ENCODE measurements around the gene ACYP2.

GRCh38 chr2:54290356-54291025 is 175.1 kb downstream of the ACYP2 start:
- TF ChIP-seq CTCF (IDR thresholded peaks at IDR 0.05) (no peak), POLR2A (IDR thresholded peaks at IDR 0.05) (no peak)
